ENCODE measurements around the gene PRKCZ.

The PRKCZ gene

DNA sequence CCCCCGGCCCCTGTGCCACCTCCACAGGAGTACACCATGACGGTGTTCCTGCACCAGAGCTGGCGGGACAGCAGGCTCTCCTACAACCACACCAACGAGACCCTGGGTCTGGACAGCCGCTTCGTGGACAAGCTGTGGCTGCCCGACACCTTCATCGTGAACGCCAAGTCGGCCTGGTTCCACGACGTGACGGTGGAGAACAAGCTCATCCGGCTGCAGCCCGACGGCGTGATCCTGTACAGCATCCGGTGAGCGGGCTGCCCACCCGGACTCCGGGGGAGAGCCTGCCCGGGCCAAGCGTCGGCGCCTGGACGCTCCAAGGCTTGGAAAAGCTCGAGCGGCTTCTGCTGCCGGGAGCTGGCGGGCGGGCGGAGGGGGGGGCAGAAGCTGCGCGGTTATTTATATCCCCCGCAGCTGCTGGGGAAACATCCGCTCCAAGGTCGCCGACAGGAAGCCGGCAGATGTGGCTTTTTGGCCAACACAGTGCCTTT, 24.7 kb upstream of the PRKCZ start:
- DNase-seq: no peak

GRCh38 chr1:2027961-2028583, 22.1 kb upstream of the PRKCZ start:
- DNase-seq: no peak

- DNase-seq: no peak
Observed at GRCh38 chr1:2028870-2029560, 21.2 kb upstream of the PRKCZ start.

- no peak for DNase-seq
Observed at GRCh38 chr1:2029561-2029960, 20.6 kb upstream of the PRKCZ start.

- DNase-seq: no peak
Observed at GRCh38 chr1:2030076-2030871, 19.9 kb upstream of the PRKCZ start.

- DNase-seq: no peak
Observed at GRCh38 chr1:2031546-2032540, 18.4 kb upstream of the PRKCZ start.

DNA sequence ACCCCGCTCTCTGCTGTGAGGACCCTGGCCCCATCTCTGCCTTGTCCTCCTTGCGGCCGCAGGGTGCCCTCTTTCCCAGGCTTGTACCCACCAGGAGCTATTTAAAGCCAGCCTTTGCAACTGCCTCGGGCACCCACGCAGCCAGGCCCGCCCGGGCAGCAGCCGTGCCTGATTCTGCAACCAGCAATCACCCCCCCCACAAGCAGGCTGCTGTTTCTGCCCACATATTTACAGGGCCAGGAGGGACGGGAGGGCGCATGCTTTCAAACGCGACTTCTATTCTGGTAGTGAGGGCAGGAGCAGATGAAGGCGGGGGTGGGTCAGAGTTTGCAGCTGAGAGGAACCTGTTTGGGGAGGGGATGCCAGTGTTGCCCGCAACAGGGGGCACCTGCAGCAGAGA, 17.5 kb upstream of the PRKCZ start:
- no peak for DNase-seq

DNA sequence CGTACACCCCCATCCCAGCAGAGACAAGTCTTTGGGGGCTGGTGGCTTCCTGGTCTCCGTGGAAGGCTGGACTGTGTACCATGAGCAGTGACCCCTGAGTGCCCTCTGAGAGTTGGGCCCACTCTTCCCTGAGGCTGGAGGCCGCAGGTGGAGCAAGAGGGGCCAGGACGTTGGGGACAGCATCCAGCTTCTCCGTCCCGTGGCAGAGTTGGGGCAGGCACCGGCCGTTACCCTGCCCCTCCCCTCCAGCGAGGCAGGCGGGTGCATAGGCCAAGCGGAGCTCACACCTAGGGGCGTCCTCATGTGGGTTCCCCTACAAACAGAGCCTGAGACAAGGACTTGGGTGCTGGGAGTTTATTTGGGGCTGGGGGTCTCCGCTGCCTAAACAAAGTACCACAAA, 17.0 kb upstream of the PRKCZ start:
- no peak for DNase-seq

DNA sequence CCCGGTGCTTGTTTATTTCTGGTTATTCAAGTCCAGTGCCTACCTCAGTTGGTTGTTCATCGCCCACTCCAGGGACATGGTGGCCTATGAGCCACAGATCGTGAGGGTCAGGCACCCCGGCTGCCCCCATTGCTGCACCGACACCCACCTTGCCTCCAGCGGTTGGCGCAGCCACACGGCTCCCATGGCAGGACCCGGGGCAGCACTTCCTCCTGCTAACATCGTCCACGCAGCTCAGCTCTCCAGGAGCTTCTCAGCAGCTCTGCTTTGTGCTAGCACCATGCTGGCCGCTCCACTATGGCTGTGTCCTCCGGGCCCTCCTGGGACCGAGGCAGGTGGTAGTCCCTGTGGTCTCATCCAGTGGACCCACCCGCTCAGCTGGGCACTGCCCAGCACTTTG, 13.9 kb upstream of the PRKCZ start:
- DNase-seq: no peak

- no peak for DNase-seq
Observed at GRCh38 chr1:2037314-2037979, 12.8 kb upstream of the PRKCZ start.

- no peak for DNase-seq
Observed at GRCh38 chr1:2038229-2038628, 12.0 kb upstream of the PRKCZ start.

- DNase-seq: no peak
Observed at GRCh38 chr1:2039251-2039650, 11.0 kb upstream of the PRKCZ start.

- DNase-seq: no peak
Observed at GRCh38 chr1:2041305-2041704, 8.9 kb upstream of the PRKCZ start.

DNA sequence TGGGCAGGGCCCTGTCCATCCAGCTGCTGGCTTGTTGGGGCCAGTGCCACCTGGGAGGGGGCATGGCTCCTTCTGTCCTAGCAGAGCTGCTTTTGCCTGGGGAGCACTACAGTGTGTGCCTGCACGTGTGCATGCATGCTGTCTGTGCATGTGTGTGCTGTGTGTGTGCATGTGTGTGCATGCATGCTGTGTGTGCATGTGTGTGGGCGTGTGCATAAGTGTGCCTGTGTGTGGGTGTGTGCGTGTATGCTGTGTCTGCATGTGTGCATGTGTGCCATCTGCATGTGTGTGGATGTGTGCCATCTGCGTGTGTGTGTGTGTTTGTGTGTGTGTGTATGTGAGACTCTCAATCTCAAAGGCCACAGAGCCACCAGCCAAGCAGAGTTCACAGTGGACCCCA, 8.3 kb upstream of the PRKCZ start:
- DNase-seq: no peak

DNA sequence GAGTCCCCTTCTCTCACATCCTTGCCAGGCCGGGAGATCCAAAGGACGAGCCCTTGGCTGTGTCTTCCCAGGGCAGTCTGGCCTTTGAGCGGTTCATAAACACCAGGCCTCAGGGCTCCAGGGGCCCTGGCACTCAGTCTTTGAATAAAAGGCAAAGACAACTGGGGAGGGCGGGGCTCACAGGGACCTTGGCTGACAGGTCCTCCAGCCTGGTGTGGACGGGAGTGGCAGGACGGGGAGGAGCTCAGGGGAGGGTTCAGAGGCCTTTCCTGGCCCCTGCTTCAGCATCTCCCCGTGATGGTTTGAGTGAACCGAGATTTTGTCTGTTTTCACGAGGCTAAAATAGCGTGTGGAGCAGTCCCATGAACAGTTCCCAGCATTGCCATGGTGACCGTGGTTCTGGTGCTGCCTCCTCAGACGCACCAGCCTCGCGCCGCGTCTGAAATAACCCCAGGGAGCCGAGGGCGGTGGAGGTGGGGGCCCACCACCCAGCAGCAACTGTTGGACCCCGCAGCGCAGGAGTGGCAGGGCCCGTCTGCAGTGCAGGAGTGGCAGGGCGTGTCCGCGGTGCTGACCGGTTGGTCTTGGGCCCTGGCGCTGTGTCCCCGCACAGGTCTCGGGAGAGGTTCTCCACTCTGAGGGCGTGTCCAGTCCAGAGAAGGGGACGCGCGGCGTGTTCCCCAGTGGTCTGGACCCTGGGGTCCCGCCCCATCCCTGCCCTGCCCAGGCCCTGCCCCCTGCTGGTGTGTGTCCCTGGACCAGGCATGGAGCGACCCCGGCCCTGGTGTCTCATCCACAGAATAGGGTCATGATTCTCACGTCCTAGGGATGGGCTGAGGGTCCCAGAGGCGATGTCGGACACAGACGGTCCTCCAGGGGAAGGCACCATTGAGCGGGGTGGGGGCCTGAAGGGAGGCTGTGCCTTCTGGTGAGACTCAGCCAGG, 7.1 kb upstream of the PRKCZ start:
- DNase-seq: no peak

- no peak for DNase-seq
Observed at GRCh38 chr1:2043886-2044285, 6.3 kb upstream of the PRKCZ start.

GRCh38 chr1:2044510-2045319, 5.5 kb upstream of the PRKCZ start:
- peak; percentile 86 for DNase-seq

GRCh38 chr1:2045468-2046173, 4.6 kb upstream of the PRKCZ start:
- DNase-seq: no peak

DNA sequence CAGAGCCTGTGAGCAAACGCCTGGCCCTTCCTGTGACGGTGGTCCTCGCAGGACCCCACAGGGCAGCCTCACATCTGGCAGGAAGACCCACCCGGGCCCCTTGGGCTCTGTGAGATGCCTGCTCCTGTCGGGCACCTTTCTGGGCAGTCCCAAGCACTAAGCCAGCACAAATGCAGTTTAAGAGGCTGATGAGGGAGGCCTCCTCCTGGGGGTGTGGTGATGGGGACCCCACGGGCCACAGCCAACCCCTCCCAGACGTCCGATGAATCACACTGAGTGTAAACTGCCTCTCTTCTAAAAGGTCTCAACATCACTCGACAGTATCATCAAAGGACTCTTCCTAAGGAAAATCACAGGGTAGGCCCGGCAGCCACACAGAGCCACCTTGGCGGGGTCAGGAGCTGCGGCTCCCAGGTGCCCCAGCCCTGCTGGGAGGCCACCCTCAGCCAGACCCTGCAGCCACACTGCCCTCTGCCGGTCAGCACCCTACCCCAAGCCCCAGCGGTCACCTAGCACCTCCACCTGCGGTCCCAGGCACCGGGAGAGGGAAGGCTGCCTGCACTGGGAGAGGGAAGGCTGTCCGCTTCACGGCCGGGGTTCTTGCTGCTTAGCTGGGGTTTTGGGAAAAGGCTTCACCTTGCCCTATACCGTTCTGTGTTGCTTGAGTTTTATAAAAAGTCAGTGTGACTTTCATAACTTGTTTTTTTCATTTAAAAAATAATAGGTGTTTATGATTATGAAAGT, 3.9 kb upstream of the PRKCZ start:
- peak; percentile 90 for DNase-seq

Data from 8988T (cell line).